GM06990 (cell line): ENCODE data around the gene HLX.

ENCODE experiments used
- DNase-seq: peaks from one replicate; pipeline ENCODE4 v3.0.0-alpha.2; 2011; ENCODE audit not compliant: insufficient read length; ENCODE audit errors: extremely low read depth
- H3K27me3 ChIP-seq: replicated peaks from 2 replicates; pipeline ENCODE4 v1.6.0; 2011; ENCODE audit warnings: low read length; ENCODE audit not compliant: control insufficient read depth, insufficient read depth
- H3K36me3 ChIP-seq: 2 replicates; pipeline ENCODE4 v1.5.1; 2011; ENCODE audit warnings: low read length; ENCODE audit not compliant: control insufficient read depth, insufficient read depth
- H3K4me3 ChIP-seq: replicated peaks from 2 replicates; pipeline ENCODE4 v1.5.1; 2011; ENCODE audit warnings: low read depth, mild to moderate bottlenecking, control low read depth, low read length
- CTCF ChIP-seq: IDR thresholded peaks from 2 replicates; pipeline ENCODE4 v1.5.1; 2011; ENCODE audit warnings: low read length, control low read depth, mild to moderate bottlenecking, inconsistent platforms; ENCODE audit not compliant: insufficient read depth, poor library complexity, severe bottlenecking

The HLX gene

GRCh38 chr1:220873868-220874655 is 5.2 kb upstream of the HLX start:
- TF ChIP-seq CTCF: peak; percentile 67
- peaks cover 4% of the 10 kb centered on the region for H3K27me3 ChIP-seq
- H3K36me3 ChIP-seq: no peaks in the 10 kb centered on the region
- H3K4me3 ChIP-seq: no peak overlapping the region
- no peak for DNase-seq

DNA sequence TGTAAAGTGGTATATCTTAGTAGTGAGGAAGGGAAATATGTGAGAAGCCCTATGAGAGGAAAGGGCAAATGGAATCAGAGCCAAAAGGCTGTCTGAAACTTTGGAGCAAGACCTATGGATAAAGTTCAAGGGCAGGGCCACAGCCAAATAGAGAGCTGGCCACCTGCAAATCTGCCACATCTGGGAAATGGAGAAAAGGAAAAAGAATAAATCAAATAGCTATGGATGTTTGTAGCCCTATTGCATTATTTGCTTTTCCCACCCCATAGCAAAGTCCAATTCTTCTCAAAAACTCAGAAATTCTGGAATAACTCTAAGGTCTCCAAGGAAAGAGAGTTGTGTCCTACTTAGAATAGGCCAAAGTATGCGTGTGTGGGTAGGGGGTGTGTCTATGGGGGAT is 4.0 kb upstream of the HLX start:
- no peaks in the 10 kb centered on the region for H3K36me3 ChIP-seq
- TF ChIP-seq CTCF: no peak
- H3K27me3 ChIP-seq: peaks cover 4% of the 10 kb centered on the region
- no peak overlapping the region for H3K4me3 ChIP-seq
- DNase-seq: no peak

DNA sequence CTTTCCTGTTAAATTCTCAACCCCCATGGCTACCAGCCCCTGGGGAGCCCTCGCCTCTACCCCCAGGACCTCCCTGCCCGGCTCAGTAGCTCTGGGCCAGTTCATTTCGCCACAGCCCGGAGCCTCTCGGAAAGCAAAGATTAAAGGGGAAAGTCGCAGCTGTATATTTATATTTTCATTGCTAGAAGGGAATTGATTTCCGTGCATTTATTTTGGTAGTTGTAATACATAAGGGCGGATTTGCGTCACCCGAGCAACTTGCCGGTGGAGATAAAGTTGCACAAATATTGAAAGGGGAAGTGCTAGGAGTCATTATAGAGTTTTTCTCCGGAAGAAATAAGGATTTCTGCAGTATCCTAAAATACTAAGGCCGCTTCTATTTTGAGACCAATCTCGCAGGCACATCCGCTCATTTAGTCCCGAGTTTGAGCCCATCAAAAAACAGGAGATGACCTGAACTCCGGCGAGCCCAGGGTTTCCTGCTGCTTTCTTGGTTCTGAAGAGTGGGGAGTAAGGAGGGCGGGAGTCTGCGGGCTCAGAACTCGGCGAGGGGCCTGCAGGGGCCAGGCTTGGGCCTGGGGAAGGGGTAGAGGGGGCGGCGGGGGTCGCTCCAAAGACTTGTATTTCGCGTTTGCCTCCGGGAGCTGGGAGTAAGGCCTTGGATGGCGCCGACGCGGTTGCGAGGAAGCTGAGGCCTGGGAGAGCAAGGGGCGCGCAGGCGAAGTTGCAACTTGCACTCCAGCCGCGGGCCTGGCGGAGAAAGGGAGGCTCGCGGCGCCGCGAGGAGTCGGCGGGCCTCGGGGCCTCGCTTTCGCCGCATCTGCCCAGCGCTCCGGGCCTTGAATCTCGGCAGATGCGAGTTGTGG is 2.5 kb upstream of the HLX start:
- no peak for TF ChIP-seq CTCF
- H3K36me3 ChIP-seq: no peaks in the 10 kb centered on the region
- no peak overlapping the region for H3K4me3 ChIP-seq
- peak; percentile 45 for DNase-seq
- peaks cover 7% of the 10 kb centered on the region for H3K27me3 ChIP-seq

- DNase-seq: no peak
- TF ChIP-seq CTCF: no peak
- peaks cover 7% of the 10 kb centered on the region for H3K27me3 ChIP-seq
- no peak overlapping the region for H3K4me3 ChIP-seq
- H3K36me3 ChIP-seq: no peaks in the 10 kb centered on the region
These were observed 1.7 kb upstream of the HLX start for GRCh38 chr1:220877377-220878095.

GRCh38 chr1:220878191-220879075 is 810 bp upstream of the HLX start:
- DNase-seq: no peak
- H3K4me3 ChIP-seq: peak overlapping the region; percentile 67
- no peaks in the 10 kb centered on the region for H3K36me3 ChIP-seq
- peaks cover 7% of the 10 kb centered on the region for H3K27me3 ChIP-seq
- TF ChIP-seq CTCF: no peak
